ENCODE results near the gene RSPH9. TPM values are rescaled to one million over a fixed set of nuclear protein-coding genes. Genes with fewer than 3 reads are reported as not detected.

The RSPH9 gene
- total and polyA plus RNA-seq, 3 experiments from 2014 or later: 1.3 TPM; not detected in 2

Other genes with a start within 250 kb of the RSPH9 start
- gene ABCC10, start 217.5 kb upstream of the RSPH9 start, total RNA-seq: 10 to 100 TPM; 35.8 to 36.4 TPM
- gene ABCC10, start 217.5 kb upstream of the RSPH9 start, polyA plus RNA-seq: 28.2 TPM
- 1 to 10 TPM; 1.9 TPM for gene DLK2, start 189.5 kb upstream of the RSPH9 start, total RNA-seq
- gene DLK2, start 189.5 kb upstream of the RSPH9 start, polyA plus RNA-seq: 1.4 TPM
- 10 to 100 TPM; 48.8 to 49.1 TPM for gene TJAP1, start 167.5 kb upstream of the RSPH9 start, total RNA-seq
- gene TJAP1, start 167.5 kb upstream of the RSPH9 start, polyA plus RNA-seq: 11.8 TPM
- under 1 TPM; 0.11 to 0.13 TPM for gene LRRC73, start 134.7 kb upstream of the RSPH9 start, total RNA-seq
- not detected for gene LRRC73, start 134.7 kb upstream of the RSPH9 start, polyA plus RNA-seq
- gene YIPF3, start 128.1 kb upstream of the RSPH9 start, total RNA-seq: 10 to 100 TPM; 48.9 to 49.1 TPM
- 86.5 TPM for gene YIPF3, start 128.1 kb upstream of the RSPH9 start, polyA plus RNA-seq
- gene POLR1C, start 127.9 kb upstream of the RSPH9 start, total RNA-seq: 100 to 1,000 TPM; 122 to 124 TPM
- 19.6 TPM for gene POLR1C, start 127.9 kb upstream of the RSPH9 start, polyA plus RNA-seq
- gene XPO5, start 69.0 kb upstream of the RSPH9 start, total RNA-seq: 100 to 1,000 TPM in 1 of 2 experiments, 10 to 100 TPM in 1; 98.0 to 116 TPM
- 15.3 TPM for gene XPO5, start 69.0 kb upstream of the RSPH9 start, polyA plus RNA-seq
- gene POLH, start 68.9 kb upstream of the RSPH9 start, total RNA-seq: 10 to 100 TPM; 33.8 to 38.6 TPM
- gene POLH, start 68.9 kb upstream of the RSPH9 start, polyA plus RNA-seq: 15.6 TPM
- gene GTPBP2, start 15.8 kb upstream of the RSPH9 start, total RNA-seq: 10 to 100 TPM; 44.2 to 45.4 TPM
- 3.9 TPM for gene GTPBP2, start 15.8 kb upstream of the RSPH9 start, polyA plus RNA-seq
- 10 to 100 TPM; 27.6 to 27.7 TPM for gene MAD2L1BP, start 9.2 kb upstream of the RSPH9 start, total RNA-seq
- gene MAD2L1BP, start 9.2 kb upstream of the RSPH9 start, polyA plus RNA-seq: 16.0 TPM
- gene MRPS18A, start 42.8 kb downstream of the RSPH9 start, total RNA-seq: 10 to 100 TPM; 60.4 to 60.6 TPM
- 65.2 TPM for gene MRPS18A, start 42.8 kb downstream of the RSPH9 start, polyA plus RNA-seq
- gene VEGFA, start 125.2 kb downstream of the RSPH9 start, total RNA-seq: 10 to 100 TPM; 16.4 to 17.5 TPM
- gene VEGFA, start 125.2 kb downstream of the RSPH9 start, polyA plus RNA-seq: not detected